ENCODE measurements around the gene HIP1. TPM values are rescaled to one million over a fixed set of nuclear protein-coding genes. Genes with fewer than 3 reads are reported as not detected.

HIP1 gene
- total and polyA plus RNA-seq, 2 of the 13 experiments (the other 11 are each of a cell fraction or from before 2014, with no cell fraction given), result 4.5 to 6.2 TPM

GRCh38 chr7:75536940-75537538, 201.7 kb downstream of the HIP1 start (continued):
- TF ChIP-seq, protein P1, sequence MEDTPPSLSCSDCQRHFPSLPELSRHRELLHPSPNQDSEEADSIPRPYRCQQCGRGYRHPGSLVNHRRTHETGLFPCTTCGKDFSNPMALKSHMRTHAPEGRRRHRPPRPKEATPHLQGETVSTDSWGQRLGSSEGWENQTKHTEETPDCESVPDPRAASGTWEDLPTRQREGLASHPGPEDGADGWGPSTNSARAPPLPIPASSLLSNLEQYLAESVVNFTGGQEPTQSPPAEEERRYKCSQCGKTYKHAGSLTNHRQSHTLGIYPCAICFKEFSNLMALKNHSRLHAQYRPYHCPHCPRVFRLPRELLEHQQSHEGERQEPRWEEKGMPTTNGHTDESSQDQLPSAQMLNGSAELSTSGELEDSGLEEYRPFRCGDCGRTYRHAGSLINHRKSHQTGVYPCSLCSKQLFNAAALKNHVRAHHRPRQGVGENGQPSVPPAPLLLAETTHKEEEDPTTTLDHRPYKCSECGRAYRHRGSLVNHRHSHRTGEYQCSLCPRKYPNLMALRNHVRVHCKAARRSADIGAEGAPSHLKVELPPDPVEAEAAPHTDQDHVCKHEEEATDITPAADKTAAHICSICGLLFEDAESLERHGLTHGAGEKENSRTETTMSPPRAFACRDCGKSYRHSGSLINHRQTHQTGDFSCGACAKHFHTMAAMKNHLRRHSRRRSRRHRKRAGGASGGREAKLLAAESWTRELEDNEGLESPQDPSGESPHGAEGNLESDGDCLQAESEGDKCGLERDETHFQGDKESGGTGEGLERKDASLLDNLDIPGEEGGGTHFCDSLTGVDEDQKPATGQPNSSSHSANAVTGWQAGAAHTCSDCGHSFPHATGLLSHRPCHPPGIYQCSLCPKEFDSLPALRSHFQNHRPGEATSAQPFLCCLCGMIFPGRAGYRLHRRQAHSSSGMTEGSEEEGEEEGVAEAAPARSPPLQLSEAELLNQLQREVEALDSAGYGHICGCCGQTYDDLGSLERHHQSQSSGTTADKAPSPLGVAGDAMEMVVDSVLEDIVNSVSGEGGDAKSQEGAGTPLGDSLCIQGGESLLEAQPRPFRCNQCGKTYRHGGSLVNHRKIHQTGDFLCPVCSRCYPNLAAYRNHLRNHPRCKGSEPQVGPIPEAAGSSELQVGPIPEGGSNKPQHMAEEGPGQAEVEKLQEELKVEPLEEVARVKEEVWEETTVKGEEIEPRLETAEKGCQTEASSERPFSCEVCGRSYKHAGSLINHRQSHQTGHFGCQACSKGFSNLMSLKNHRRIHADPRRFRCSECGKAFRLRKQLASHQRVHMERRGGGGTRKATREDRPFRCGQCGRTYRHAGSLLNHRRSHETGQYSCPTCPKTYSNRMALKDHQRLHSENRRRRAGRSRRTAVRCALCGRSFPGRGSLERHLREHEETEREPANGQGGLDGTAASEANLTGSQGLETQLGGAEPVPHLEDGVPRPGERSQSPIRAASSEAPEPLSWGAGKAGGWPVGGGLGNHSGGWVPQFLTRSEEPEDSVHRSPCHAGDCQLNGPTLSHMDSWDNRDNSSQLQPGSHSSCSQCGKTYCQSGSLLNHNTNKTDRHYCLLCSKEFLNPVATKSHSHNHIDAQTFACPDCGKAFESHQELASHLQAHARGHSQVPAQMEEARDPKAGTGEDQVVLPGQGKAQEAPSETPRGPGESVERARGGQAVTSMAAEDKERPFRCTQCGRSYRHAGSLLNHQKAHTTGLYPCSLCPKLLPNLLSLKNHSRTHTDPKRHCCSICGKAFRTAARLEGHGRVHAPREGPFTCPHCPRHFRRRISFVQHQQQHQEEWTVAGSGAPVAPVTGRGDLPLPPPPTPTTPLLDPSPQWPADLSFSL (CRISPR knock-in tag; IDR thresholded peaks at IDR 0.05), result no peak

DNA sequence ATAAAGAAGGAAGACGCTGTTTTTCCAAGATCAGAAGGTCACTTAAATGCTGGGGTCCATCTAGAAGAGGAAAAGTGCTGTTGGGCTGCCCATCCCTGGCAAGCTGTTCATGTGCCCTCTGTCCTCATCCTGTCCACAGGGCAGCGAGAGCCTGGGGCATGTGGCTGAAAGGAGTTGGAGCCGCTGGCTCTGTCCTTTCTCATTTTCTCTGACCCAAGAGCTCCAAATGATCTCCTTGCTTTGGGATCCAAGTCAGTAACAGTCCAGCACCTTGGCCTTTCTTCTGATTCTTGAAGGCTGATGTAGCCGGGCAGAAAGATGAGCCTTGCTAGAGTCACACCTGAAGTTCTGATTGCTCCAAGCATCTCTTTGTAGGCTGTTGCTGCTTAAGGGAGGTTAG, 202.2 kb downstream of the HIP1 start:
- ChIA-PET CTCF (ENCODE audit: low intra/inter-chr PET ratio, low total read pairs) (no interaction called here), POLR2A (no interaction called here)
- H3K4me2 ChIP-seq (ENCODE audit: low read depth, low read length), result no peak overlapping the region
- H3K4me1 ChIP-seq (ENCODE audit: insufficient read depth, low read length), result peaks cover 2% of the 10 kb centered on the region
- H3K36me3 ChIP-seq (replicated peaks in 1 of 2; ENCODE audit: control insufficient read depth in 1 of 2, insufficient read depth in 2 of 2, low read length in 2 of 2), result no peaks in the 10 kb centered on the region; a peak in 3 of 5 replicates
- no peak overlapping the region for H3K27ac ChIP-seq (ENCODE audit: extremely low read length, insufficient read depth, low read length)
- no peak overlapping the region for H2AFZ ChIP-seq (ENCODE audit: low read length)
- intact Hi-C loops (cut with micrococcal nuclease; ENCODE audit: unreplicated experiment), result no loop called here
- FAIRE-seq (no peak), ATAC-seq (no peak), DNase-seq (ENCODE audit: low spot score) (no peak)
- H3K4me3 ChIP-seq (replicated peaks in 1 of 3; ENCODE audit: insufficient read depth in 1 of 3, low read depth in 2 of 3, low read length in 3 of 3), result no peak overlapping the region
- in situ Hi-C loops (cut with HindIII; ENCODE audit: extremely low pct_ligation_motif_present, low pct_unique_long_range_greater_than_20kb), result no loop called here
- no peak overlapping the region for H3K9ac ChIP-seq (ENCODE audit: insufficient read depth, low read depth, low read length)
- WGBS (ENCODE audit: low lambda C conversion rate), result 95% methylated on average over 4 of the region's 4 CpGs
- no TSS peak for BruUV-seq (replicated peaks)
- no peaks in the 10 kb centered on the region for H3K79me2 ChIP-seq (ENCODE audit: insufficient read depth, low read length)
- no peaks in the 10 kb centered on the region for H3K9me3 ChIP-seq (ENCODE audit: low read length)
- no peaks in the 10 kb centered on the region for H3K27me3 ChIP-seq (ENCODE audit: control insufficient read depth in 1 of 2, insufficient read depth in 2 of 2, low read length in 2 of 2)
- no peak for TF ChIP-seq ZBTB8A (CRISPR knock-in tag; IDR thresholded peaks at IDR 0.05; ENCODE audit: borderline replicate concordance, low read depth)
- H4K20me1 ChIP-seq (ENCODE audit: insufficient read depth, low read length), result no peaks in the 10 kb centered on the region

Measured in HepG2 (cell line).